COLO668 (cell line): Measurements from ENCODE around the gene SYT7.

Experiments used
- DNase-seq: peaks from one replicate; lab custom pipeline; 2025; ENCODE audit not compliant: unreplicated experiment; lab: John Stamatoyannopoulos, UW

The SYT7 gene

DNA sequence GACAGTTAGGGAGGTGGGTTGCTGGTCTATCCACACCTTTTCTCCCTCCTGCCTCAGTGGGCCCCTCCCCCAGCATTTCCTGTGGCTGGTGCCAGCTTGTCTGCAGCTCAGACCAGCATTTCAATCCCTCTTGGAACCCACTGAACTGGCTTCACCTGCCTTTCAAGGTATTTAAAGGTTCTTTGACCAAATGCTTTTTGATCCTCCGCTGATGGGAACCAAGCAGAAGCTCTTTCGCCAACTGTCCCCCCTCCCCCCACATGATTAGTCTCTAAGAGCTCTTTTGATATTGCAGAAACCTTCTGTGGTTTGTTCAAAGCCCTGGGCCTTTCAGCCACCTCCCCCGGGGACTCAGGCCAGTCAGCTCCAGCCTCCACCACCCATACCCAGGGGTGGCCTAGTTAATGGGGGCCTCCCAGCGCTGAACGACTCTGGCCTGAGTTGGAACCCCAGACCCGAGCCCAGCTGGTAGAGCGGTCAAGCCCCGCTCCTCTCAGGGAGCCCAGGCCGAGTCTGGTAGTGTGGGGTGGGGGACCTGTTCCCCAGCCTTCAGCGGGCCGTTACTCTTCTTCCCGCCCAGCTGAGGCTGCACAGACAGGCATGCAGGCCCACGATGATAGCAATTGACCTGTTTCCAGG is 6.0 kb upstream of the SYT7 start:
- DNase-seq: no peak

DNA sequence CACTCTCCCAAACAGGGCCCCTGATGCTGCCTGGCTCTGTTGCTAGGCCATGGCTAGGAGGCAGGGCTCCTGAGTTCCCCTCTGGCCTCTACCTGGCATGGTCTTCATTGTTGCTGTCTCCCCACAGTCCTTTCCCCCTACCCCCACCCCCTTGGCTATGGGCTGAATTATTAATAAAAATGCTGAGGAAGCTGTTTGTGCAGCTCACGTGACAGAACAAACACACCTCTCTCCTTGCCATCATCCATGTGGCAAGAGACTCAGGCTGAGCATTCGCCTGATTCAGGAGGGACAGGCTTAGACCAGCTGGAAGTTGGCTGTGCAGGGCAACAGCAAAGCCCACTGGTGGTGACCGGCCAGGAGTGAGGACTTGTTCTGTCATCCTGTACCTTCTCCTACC is 4.2 kb upstream of the SYT7 start:
- DNase-seq: no peak

DNA sequence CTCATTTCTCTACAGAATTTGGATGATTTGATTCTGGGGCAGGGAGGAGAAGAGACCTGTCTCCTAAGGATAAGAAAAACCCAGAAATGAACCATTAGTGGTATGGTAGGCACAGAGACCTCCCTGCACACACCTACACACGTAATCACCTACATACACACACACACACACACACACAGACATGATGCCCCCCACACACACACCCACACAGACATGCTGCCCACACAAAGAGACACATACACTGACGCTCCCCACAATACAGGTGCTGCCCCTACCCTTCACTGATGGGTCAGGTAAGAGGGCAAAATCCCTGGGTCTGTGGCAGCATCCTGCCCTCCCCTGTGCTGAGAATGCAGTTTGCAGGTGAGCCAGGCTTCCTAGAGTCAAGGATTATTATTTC is 1.1 kb upstream of the SYT7 start:
- no peak for DNase-seq

DNA sequence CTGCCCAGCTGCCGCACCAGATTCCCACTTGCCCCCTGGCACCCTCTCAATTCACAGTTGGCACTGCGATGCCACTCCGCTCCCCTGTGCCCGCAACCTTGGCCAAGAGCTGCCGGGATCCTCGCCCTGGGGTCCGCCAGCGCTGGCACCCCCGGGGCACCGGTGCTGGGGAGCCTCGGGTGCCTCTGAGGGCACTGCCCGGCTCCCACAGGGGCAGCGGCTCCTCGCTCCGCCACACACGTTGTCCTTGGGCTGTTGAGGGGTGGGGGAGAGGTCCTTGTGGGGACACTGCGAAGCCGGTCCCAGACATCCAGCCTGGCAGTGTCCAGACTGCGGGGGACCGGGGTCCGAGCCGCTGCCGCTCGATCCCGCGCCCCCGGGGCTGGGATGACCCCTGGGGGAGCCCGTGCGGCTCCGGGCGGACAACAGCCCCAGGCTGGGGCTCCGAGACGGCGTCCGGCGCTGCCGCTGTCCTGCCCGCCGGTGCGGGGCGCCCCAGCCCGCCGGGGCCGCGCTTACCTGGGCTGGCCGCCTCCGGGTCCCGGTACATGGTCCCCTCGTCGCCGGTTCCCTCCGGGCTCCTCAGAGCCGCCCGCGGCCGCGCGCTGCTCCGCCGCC is 496 bp downstream of the SYT7 start:
- peak; percentile 73 for DNase-seq

DNA sequence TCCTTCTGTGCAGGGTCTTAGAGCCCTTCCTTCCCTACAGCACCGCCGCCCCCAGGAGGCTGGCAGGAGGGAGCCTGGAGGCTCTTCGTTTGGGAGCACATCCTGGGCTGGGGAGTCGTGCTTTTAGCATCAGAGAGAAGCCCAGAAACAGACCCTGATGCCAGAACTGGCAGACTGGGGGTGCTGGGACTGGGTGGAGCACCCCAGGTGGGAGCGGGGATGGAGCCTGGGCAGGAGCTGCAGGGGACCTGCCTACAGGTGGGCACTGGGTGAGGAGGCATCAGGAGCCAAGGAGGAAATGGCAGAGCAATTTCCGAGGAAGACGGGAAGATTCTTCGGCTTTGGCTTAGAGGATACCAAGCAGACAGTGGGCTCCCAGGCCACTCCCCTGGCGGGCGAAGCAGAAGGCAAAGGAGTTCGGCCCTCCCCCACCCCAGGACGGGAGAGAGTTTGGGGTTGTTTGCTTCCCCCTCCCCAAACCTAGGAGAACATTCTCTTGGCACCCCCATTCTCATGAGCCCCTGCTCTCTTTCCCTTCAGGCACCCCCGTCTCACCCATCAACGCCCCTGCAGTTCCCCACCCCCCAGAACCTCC is 1.1 kb downstream of the SYT7 start:
- DNase-seq: peak; percentile 16

DNA sequence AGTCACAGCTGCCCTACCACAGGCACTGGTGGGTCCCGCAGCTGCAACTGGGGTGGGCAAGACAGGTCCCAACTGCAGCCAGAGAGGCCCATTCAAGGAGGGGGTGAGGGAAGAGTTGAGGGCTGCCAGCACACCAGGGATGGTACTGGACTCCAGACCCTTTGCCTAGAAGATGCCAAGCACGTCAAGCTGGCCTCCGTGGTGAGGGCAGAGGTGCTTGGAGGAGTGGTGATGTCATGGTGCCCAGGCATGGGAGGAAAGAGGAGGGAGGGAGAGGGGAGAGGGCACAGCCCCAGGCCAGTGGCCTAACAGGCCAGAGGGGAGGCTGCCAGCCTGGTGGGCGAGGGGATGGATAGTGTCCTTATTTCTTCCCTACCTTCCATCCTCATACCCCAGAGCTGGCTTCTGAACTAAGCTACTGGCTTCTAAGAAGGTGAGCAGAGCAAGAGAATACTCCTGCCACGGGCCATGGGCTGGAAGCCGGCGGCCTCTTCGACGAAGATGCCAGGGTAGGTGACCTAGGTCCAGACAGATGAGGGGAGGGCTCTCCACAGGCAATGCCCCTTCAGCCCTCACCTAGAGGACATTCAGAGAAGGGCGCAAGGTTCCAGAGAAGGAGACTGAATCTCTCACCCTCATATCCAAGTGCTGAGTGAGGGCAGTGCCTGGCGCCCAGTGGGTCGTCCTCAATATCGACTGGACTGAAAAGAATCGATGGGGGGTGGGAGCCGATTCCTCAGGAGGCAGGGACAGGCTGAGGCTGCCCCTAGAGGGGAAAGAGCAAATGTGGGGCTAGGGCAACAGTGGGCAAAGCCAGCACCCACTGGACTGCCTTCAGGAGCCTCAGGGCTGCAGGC is 1.8 kb downstream of the SYT7 start:
- peak; percentile 26 for DNase-seq

DNA sequence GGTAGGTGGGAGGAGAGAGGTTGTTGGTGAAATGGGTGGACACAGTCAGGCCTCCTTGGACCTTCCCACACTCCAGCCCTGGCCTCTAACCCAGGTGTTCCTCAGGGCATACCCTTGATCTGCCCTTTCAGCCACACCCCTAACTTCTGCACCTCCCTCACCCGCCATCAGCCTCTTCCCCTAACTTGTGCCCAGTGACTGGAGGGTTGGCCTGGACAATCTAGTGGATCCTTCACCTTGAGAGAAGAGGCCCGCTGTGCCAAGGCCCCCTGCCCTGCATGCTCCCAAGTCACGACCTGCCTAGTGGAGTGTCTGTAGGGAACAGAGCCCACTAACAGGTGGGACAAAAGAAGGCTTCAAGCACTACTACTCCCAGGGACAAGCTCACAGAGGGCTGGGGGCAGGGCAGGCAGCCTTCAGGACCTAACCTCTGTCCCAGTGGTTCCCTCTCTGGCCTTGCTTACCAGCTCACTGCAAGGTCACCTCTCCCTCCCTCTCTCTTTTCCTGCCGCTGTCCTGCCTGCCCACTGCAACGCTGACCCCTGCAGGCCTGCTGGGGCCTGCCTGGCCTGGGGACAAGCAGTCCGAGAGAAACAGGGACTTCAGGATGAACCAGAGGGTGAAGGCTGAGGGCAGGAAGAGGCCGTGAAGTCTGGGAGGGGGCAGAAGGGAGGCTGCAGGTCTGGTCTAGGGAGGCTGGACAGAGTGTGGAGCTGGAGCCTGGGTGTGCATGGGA is 3.3 kb downstream of the SYT7 start:
- peak; percentile 35 for DNase-seq

DNA sequence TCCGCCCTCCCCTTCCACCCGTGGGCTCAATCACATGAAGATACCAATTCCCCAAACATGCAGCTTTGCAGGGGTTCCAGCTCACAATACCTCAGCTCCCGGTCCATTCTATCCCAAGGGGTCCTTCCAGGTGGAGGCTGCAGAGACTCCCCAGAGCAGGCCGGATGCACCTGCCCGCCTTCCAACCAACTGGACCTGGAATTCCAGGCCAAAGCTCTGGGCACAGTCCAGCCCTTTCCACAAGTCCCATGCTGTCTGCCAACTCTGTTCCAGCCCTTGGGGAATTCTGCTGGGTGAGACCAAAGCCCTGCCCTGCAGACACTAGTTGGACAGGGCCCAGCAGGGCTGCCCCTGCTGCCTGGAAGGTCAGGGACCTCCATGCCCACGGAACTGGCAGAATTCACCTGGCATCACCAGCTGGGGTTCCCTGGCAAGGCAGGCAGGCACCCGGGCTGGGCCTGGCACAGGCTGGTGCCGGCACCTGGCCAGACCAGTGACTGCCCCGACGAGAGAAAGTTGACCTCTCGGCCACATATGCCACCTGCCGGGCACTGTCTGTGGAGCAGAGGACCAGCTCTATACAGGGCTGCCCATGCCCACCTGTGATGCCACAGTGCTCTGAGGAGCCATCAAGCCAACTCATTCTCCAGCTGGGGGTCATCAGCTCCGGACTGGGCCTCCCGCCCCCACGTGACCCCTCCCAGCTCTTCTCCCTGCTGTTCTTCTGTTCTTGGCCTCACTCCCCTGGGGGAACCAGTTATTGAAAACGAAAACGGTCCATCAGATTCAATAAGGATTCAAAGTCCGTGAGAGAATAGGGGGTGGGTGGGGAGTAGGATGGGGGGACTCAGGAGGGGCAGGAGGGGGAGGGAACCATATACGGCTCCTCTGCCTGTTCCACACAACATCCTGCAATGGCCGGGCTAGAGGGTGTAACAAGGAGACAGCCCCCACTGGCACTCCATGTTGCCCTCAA is 4.7 kb downstream of the SYT7 start:
- DNase-seq: no peak

DNA sequence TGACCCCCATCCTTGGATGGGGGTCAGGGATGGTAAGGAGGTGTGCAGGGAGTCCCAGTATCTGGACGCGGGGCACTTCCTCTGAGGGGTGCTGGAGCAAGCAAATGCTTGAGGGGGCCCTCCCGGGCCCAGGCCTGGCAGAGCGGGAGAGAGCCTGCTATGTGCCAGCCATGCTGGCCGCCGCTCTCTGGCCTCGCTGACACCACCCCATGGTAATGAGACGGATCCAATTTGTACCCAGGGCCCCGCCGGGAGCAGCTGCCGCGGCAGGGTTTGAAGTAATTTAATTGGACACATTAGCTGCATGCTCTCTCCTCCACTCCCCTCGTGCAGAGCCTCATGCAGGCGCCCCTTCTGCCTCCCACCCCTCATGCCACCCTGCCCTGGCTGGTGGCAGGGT is 6.3 kb downstream of the SYT7 start:
- no peak for DNase-seq

DNA sequence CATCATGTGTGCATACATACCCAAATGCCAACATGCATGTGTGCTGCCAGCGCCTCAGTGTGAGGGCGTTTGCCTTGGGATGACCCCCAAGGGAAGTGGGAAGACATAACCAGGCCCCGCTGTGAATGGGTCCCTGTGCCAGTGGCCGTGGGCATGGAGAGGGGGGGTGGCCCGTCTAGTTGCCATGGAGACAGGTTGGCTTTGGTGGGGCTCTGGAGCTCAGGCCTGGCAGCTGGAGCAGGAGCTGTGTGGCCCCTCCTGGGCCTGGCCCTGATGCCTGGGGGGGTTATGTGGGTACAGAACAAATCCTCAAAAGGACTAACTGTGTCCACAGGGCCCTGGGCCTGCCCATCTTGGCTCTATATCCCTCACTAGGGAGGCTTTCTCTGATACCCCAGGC is 8.0 kb downstream of the SYT7 start:
- DNase-seq: no peak

DNA sequence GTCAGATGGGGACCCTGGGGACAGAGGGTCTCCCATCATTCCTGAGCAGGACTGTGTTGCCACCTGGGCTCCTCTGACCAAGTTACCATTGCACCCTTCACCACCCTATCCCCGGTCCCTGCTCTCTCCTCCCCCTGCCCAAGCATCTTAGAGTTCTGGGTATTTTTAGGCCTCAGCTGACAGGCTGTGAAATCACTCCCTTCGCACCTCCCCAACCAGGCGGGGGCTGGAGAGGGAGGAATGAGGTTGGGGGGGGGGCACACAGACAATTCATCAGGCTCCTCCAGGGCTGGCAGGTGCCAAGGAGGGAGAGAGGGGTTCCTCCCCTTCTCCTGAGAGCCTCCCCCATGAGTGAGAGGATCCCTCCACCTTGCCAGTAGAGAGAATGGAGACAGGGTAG is 9.0 kb downstream of the SYT7 start:
- DNase-seq: no peak

DNA sequence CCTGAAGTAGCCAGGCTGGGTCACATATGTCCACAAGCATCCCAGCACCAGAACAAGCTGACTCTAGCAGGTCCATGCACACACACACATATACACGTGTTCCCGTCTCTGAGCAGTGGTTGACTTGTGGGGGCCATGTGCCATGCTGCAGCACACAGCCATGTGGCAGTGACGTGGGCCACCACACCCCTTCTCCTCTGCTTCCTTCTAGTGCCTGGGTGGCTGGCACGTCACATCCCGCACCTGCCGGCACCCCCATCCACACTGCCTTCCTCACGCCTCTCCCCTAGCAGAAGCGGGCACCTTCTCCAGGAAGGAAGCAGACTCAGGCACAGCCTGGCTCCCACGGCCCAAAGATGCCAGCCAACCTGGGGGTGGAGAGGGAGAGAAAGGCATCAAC is 9.5 kb downstream of the SYT7 start:
- no peak for DNase-seq

DNA sequence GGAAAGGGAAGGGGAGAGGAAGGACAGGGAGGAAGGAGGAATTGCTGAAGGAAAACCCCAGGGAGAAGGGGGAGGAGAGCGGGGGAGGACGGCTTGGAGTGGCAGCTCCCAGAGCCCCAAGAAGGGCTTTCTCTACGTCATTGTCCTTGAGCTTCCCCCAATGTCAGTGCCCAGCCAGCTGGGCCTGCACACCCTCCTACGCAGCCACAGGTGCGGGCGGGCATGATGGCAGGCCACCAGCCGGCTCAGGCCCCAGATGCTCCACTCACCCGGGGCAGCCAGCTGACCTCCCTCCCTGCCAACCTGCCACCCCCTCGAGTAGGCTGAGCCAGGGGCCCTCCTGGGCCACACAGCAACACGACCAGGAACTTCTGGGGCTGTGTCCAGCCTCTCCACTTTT is 11.2 kb downstream of the SYT7 start:
- no peak for DNase-seq

DNA sequence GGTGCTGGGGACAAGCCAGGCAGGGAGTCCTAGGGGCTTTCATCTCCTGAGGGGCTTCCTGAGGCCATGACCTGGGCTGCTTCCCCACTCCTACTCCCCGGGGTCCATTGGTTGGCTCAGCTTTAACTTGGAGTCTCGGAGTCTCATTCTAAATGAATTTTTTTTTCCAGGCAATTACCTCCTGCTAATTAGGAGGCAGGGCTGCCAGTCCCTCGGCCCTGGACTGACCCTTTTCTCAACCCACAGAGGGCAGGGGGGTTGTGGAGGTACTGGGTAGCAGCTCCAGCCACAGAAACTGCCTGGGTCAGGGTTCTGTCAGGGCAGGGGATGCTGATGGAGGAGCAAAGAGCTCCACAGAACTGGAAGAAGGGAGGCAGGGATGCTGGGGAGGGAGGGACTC is 11.9 kb downstream of the SYT7 start:
- DNase-seq: no peak

DNA sequence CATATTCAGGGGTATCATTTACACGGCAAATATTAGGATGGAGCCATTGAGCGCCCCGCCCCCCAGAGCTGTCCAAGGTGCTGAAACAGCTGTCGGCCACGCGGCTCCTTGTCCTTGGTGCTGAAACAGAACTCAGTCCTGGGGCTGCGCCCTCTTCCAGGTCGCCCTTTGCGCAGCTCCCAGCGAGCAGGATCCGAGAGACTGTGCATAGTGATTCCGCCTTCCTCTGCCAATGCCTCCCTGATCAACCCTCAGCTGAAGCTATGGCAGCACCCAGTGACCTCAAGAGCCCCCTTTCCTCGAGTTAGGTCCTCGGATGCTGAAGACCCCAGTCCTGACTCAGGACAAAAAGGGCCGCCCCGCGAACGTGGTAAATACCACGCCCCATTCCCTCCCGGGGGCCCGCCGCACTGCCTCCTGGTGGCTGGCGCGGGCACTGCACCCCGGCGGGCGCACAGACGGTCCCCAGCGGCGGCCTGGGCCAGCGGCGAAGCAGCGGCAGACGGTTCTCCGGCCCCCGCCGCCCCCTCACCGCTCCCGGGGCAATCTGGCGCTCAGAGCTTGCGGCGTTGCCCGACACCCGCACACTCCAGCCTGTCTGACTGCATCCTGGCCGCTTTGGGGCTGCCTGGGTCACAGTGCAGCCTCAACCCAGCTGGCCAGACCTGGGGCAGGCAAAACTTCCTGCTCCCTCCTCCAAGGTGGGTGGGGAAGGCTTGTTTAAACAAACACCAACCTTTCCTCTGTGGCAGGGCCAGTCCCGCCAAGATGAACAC is 13.4 kb downstream of the SYT7 start:
- DNase-seq: peak; percentile 83

DNA sequence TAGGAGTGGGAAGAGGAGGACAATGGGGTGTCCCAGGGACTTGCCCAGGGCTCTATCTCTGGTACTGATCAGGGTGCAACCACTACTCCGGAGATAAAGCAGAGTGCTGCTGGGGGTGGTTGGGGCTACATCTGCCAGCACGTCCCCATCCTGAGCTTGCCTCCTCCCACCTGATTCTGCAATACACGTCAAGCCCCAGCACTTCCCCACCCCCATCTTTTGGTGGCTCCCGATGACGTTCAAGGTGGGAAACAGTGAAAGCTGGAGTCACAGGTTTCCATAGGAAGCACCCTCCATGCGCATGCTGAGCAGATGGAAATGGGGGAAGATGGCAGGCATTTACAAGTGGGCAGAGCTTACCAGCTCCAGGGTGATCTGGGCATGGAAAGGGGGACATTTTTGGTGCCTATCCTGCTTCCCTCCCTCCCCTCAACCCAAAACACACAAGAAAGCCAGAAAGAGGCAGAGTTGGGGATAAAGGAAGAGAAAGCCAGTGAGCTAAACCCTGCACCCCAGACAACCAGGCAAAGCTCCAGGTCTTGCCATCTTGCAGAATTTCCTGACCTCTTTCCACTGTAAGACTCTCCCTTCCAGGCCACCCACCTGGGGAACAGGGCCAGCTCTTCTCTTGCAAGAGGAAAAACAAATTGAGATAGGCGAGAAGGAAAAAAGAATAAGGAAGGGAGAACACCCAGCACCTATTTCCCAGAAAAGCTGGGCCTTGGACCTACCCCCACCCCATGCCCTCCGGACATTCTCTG is 15.8 kb downstream of the SYT7 start:
- DNase-seq: no peak

DNA sequence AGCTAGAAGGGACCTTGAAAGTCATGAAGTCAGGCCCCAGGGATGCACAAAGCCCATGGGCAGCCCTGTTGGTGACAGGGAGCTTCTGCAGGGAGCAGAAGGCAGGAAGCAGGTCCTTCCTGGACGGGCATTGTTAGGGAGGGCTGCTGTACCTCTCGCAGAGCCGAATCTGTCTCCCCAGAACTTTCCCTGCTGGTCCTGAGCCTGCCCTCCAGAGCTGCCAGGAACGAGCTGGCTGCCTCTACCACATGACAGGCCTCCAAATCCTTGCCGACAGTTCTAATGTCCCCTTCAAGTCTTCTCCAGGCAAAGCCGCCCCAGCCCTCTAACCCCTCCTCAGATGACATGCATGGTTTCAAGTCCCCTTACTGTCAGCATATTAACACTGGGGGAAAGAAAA is 20.1 kb downstream of the SYT7 start:
- DNase-seq: no peak

DNA sequence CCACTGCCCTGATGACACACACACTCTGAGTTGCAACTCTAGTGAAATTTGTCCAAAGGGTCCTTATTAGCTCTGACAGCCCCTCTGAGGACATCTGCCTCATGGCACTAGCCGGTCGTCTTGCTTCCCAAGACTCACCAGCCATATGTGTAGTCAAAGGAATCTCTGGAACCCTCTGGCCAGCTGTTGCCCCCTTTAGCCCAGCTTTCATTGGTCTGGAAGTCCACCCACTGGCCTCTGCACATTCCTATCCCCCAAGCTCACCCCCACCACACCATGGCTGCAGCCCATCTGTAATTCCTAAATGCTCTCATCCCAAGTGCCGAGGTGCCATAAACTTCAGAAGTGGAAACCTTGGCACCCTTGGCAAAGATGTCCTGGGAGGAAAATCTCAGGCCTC is 24.3 kb downstream of the SYT7 start:
- no peak for DNase-seq

DNA sequence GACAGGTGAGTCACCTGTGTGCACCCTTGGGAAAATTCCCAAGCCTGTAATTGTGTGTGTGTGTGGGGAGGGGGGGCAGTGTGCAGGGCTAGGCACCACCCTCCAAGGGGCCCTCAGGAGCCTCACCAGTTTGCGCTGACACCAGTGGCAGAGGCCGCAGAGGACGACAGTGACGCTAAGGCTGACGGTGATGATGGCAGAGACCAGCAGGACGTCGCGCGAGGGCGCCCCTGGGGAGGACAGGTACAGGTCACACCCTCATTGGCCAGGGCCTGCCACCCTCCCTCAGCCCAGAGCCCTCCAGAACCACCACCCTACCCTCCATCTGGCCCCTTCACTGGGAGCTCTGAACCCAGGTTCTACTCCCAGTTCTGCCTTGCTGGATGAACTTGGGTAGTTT is 24.9 kb downstream of the SYT7 start:
- DNase-seq: no peak
